Panc1 (cell line): ENCODE data around the gene GPRASP1. TPM values are rescaled to one million over a fixed set of nuclear protein-coding genes. Genes with fewer than 3 reads are reported as not detected.
"Not testable (repeated sequence)": the region's sequence is repeated elsewhere in the genome, so short reads cannot be mapped to it uniquely, and the experiment has no call there.

Experiments
- ATAC-seq: fragments of 200-7000 bp; cut with Tn5 transposase; 2 replicates; pipeline ENCODE4 v1.9.1; 2020; ENCODE audit warnings: mild to moderate bottlenecking, moderate library complexity
- BruUV-seq: library from RNA; stranded (reverse); fragments of 400-500 nt; replicated peaks from 2 replicates; lab custom pipeline; 2021; lab: Mats Ljungman, UMichigan
- CTCF ChIA-PET: fragments of 300-600 bp; sonication (Branson Sonifier 250); formaldehyde crosslinking; loops from one replicate; lab custom pipeline; 2022; ENCODE audit warnings: antibody characterized with exemption; lab: Charles Lee
- POLR2A ChIA-PET: fragments of 300-600 bp; sonication (Branson Sonifier 250); formaldehyde crosslinking; loops from one replicate; lab custom pipeline; 2022; ENCODE audit warnings: antibody characterized with exemption; lab: Charles Lee
- DNase-seq: peaks from one replicate; pipeline ENCODE4 v3.0.0-alpha.2; 2010; ENCODE audit warnings: low read depth, low spot score
- H3K27ac ChIP-seq: 2 replicates; pipeline ENCODE4 v1.5.1; 2011; ENCODE audit warnings: mild to moderate bottlenecking, low read length, inconsistent platforms
- H3K27me3 ChIP-seq: fragments of 200-500 bp; sonication (Bioruptor generic); 2 replicates; pipeline ENCODE4 v1.6.0; 2014; ENCODE audit warnings: low read length, inconsistent platforms; ENCODE audit not compliant: control insufficient read depth, insufficient read depth
- H3K36me3 ChIP-seq: fragments of 200-500 bp; sonication (Bioruptor generic); 2 replicates; pipeline ENCODE4 v1.5.1; 2014; ENCODE audit warnings: inconsistent platforms, mild to moderate bottlenecking, low read length, moderate library complexity; ENCODE audit not compliant: control insufficient read depth, insufficient read depth
- H3K4me1 ChIP-seq: 2 replicates; pipeline ENCODE4 v1.5.1; 2011; ENCODE audit warnings: inconsistent platforms, mild to moderate bottlenecking, low read length, moderate library complexity; ENCODE audit not compliant: control insufficient read depth, insufficient read depth
- H3K4me3 ChIP-seq, 2 experiments: 2 replicates each; pipeline ENCODE4 v1.5.1; 2011 to 2012; ENCODE audit warnings: low read depth in 2 of 2, low read length in 2 of 2, mild to moderate bottlenecking in 2 of 2, inconsistent platforms in 1 of 2, moderate library complexity in 1 of 2
- H3K9me3 ChIP-seq: fragments of 200-500 bp; sonication (Bioruptor generic); 2 replicates; pipeline ENCODE4 v1.5.1; 2014; ENCODE audit warnings: low read depth, mild to moderate bottlenecking, inconsistent platforms, low read length, moderate library complexity; ENCODE audit not compliant: control insufficient read depth, insufficient read depth
- CTCF ChIP-seq: fragments of 450-650 bp; IDR thresholded peaks from 2 replicates; pipeline ENCODE4 v1.5.1; 2017; ENCODE audit warnings: mild to moderate bottlenecking
- POLR2AphosphoS5 ChIP-seq: IDR thresholded peaks from 2 replicates; pipeline ENCODE4 v1.6.1; 2012; ENCODE audit warnings: mild to moderate bottlenecking, low read depth, low read length, moderate library complexity
- REST ChIP-seq, 2 experiments: IDR thresholded peaks; 2 replicates each; pipeline ENCODE4 v1.6.1; 2011 to 2012; ENCODE audit warnings: low read depth in 2 of 2, control low read depth in 1 of 2, low read length in 1 of 2, mild to moderate bottlenecking in 1 of 2, moderate library complexity in 1 of 2; ENCODE audit not compliant: insufficient read depth in 1 of 2
- SIN3A ChIP-seq: IDR thresholded peaks from 2 replicates; pipeline ENCODE4 v1.6.1; 2012; ENCODE audit warnings: low read depth, mild to moderate bottlenecking, low read length, moderate library complexity, borderline replicate concordance; ENCODE audit not compliant: insufficient read depth
- TCF7L2 ChIP-seq: IDR thresholded peaks from 2 replicates; pipeline ENCODE4 v1.6.1; 2011; ENCODE audit warnings: mild to moderate bottlenecking, low read depth, low read length, inconsistent platforms
- in situ Hi-C: cut with HindIII; loops from 2 replicates; pipeline ENCODE4 v1.10.0; 2016; ENCODE audit warnings: low sequenced_read_pairs, low pct_unique_long_range_greater_than_20kb
- intact Hi-C: fragments of 100-400 bp; cut with micrococcal nuclease; formaldehyde crosslinking; loops from one replicate; pipeline ENCODE4 v1.10.0; 2022; ENCODE audit not compliant: unreplicated experiment
- total RNA-seq: library from RNA; stranded (reverse); gene quantifications from one replicate; pipeline ENCODE4 v1.2.1, GENCODE V29; 2021; ENCODE audit not compliant: unreplicated experiment

GPRASP1 gene
- total RNA-seq, 1 experiment from 2014 or later: 5.0 TPM

DNA sequence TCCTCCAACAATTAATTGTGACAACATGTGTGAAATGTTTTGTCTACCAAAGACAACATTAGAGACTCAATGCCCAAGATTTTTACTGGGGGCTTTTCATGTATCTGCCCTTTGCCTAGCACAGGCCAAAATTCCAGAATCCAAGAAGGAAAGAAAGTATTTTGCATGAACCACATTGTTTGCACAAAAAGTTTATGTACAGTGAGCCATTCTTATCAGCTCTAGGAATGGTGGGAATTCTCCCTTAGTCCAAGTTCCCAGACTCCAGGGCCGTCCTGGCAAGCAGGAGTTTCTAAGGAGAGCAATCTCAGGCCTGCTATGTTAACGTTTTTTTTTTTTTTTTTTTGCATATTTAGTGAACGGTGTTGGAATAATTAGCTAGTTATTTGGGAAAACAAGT, 21.6 kb downstream of the GPRASP1 start:
- H3K4me3 ChIP-seq: no peak overlapping the region
- intact Hi-C loops (no loop called here), in situ Hi-C loops (no loop called here)
- no peak overlapping the region for H3K27ac ChIP-seq
- ChIA-PET CTCF (no interaction called here), POLR2A (interaction anchor here (0.6 kb wide), 1 partner anchor 73 kb away, joined by 5 read pairs; no protein-coding TSS in a partner anchor)
- H3K9me3 ChIP-seq: no peaks in the 10 kb centered on the region
- BruUV-seq: no TSS peak
- H3K36me3 ChIP-seq: no peaks in the 10 kb centered on the region
- no peaks in the 10 kb centered on the region for H3K27me3 ChIP-seq
- H3K4me1 ChIP-seq: 0 out of 2 replicates have a peak, but pooled peaks cover 5% of the 10 kb centered on the region
- ATAC-seq (peak; percentile 53; the same call in 1 of the 2 replicates), DNase-seq (no peak)
- TF ChIP-seq TCF7L2 (no peak), REST (IDR thresholded peaks at IDR 0.05; ENCODE audit: insufficient read depth in 1 of 2, low read depth in 2 of 2, low read length in 1 of 2) (no peak), CTCF (no peak), SIN3A (no peak), POLR2AphosphoS5 (no peak)

DNA sequence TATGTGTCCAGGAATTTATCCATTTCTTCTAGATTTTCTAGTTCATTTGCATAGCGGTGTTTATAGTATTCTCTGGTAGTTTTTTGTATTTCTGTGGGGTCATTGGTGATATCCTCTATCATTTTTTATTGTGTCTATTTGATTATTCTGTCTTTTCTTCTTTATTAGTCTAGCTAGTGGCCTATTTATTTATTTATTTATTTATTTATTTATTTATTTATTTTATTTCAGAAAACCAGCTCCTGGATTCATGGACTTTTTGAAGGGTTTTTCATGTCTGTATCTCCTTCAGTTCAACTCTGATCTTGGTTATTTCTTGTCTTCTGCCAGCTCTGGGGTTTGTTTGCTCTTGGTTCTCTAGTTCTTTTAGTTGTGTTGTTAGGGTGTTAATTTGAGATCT, 26.2 kb downstream of the GPRASP1 start:
- POLR2A ChIA-PET, H3K36me3 ChIP-seq, H3K9me3 ChIP-seq, BruUV-seq, CTCF ChIA-PET, H3K27ac ChIP-seq, H3K27me3 ChIP-seq, DNase-seq, in situ Hi-C loops, intact Hi-C loops, ATAC-seq, H3K4me3 ChIP-seq, H3K4me1 ChIP-seq: not testable (repeated sequence)

DNA sequence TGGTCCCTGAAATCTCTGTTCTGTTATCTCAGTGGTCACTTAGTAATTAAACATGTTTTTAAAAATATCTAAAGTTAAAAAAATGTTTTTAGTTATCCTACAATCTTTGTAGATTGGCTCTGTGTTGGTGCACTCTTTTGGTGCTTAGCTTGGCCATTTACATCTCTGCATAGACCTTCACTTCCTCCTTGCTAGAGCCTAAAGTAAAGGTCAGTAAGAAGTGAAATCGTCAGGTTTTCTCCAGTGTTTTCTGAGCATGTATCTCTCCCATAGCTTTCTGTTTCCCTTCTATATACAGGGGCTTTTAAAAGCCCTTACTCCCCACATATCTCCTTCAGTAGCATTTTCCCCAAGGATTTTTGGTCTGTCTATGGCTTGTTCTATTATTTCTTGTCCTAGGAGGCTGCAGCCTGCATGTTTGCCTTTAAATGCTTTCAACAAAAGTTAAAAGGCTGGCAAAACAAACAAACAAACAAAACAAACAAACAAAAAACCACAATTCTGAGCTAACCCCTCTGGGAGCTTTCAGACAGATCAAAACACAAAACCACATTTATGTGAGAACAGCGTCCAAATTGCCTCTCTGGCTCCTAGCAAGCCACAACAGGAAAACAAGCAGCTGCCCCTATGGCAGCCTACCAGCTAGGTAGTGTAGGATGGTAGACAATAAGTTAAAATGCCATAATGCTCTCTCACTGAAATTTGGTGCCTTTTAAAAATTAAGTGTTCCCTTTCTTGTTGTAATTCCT, 33.7 kb downstream of the GPRASP1 start:
- no peak for TF ChIP-seq SIN3A
- TF ChIP-seq CTCF: no peak
- TF ChIP-seq TCF7L2: peak; percentile 95
- no peak for TF ChIP-seq REST (IDR thresholded peaks at IDR 0.05; ENCODE audit: insufficient read depth in 1 of 2, low read depth in 2 of 2, low read length in 1 of 2)
- Histone ChIP-seq H3K27me3 (no peaks in the 10 kb centered on the region), H3K36me3 (no peaks in the 10 kb centered on the region), H3K27ac (no peak overlapping the region), H3K9me3 (peaks cover 7% of the 10 kb centered on the region; the same call in 1 of the 2 replicates), H3K4me3 (no peak overlapping the region), H3K4me1 (no peaks in the 10 kb centered on the region; the same call in 1 of the 2 replicates)
- in situ Hi-C loops (no loop called here), intact Hi-C loops (no loop called here)
- POLR2A ChIA-PET: no interaction called here
- no TSS peak for BruUV-seq
- ATAC-seq (peak; percentile 87), DNase-seq (no peak)
- CTCF ChIA-PET: no interaction called here
